Muscle of leg (tissue), 11 donors: ENCODE data around the gene PRDM16. TPM values are rescaled to one million over a fixed set of nuclear protein-coding genes. Genes with fewer than 3 reads are reported as not detected.
A peak's percentile ranks its signal among the peaks of the same experiment; 100 is the strongest.

ENCODE experiments used
- DNase-seq: peaks from one replicate; pipeline ENCODE4 v3.0.0; 2013
- H3K27ac ChIP-seq: one replicate; pipeline ENCODE4 v1.5.1; 2013; ENCODE audit warnings: mild to moderate bottlenecking, low read length, control low read depth
- H3K27me3 ChIP-seq: one replicate; pipeline ENCODE4 v1.6.1; 2013; ENCODE audit warnings: low read length; ENCODE audit not compliant: control insufficient read depth, insufficient read depth
- H3K36me3 ChIP-seq: one replicate; pipeline ENCODE4 v1.6.1; 2013; ENCODE audit warnings: low read length; ENCODE audit not compliant: control insufficient read depth, insufficient read depth
- H3K4me1 ChIP-seq: one replicate; pipeline ENCODE4 v1.6.1; 2013; ENCODE audit warnings: low read length; ENCODE audit not compliant: control insufficient read depth, insufficient read depth
- H3K4me3 ChIP-seq: one replicate; pipeline ENCODE4 v1.5.1; 2013; ENCODE audit warnings: low read length, control low read depth
- H3K9me3 ChIP-seq: replicated peaks from 2 replicates; pipeline ENCODE4 v1.6.1; 2013; ENCODE audit warnings: low read depth, low read length; ENCODE audit not compliant: control insufficient read depth
- WGBS: methylation state at CpG from one replicate; pipeline ENCODE4 v1.1.5; 2013; ENCODE audit warnings: missing lambda C conversion rate; ENCODE audit not compliant: insufficient coverage; 5-methylcytosine and 5-hydroxymethylcytosine counted together
- polyA plus RNA-seq, 8 donors: library from polyadenylated mRNA; unstranded; fragments of 120-200 nt; gene quantifications; one replicate each; pipeline versions ENCODE4 v1.2.1 to v1.2.3, GENCODE V29; 2013; ENCODE audit warnings: inconsistent platforms in 1 of 8, low replicate concordance in 1 of 8; ENCODE audit not compliant: insufficient read length in 8 of 8, insufficient read depth in 1 of 8
- total RNA-seq: library from RNA; stranded (reverse); fragments of 120-200 nt; gene quantifications from one replicate; pipeline ENCODE4 v1.2.4, GENCODE V29; 2013

Gene PRDM16
- total and polyA plus RNA-seq, 9 donors, result 0.43 to 1.9 (median 0.95) TPM

GRCh38 chr1:3032371-3033039 lies 36.5 kb upstream of the PRDM16 start:
- Histone ChIP-seq H3K27me3 (peaks cover 31% of the 10 kb centered on the region), H3K4me3 (no peak overlapping the region), H3K9me3 (no peaks in the 10 kb centered on the region), H3K27ac (no peak overlapping the region), H3K36me3 (no peaks in the 10 kb centered on the region), H3K4me1 (peaks cover 30% of the 10 kb centered on the region)
- 63% methylated on average over 15 of the region's 21 CpGs for WGBS
- DNase-seq, result no peak

GRCh38 chr1:3033040-3033789 lies 35.8 kb upstream of the PRDM16 start:
- no peaks in the 10 kb centered on the region for H3K36me3 ChIP-seq
- H3K27ac ChIP-seq, result no peak overlapping the region
- H3K4me3 ChIP-seq, result no peak overlapping the region
- peaks cover 34% of the 10 kb centered on the region for H3K4me1 ChIP-seq
- H3K9me3 ChIP-seq, result no peaks in the 10 kb centered on the region
- WGBS, result 70% methylated on average over 11 of the region's 25 CpGs
- no peak for DNase-seq
- H3K27me3 ChIP-seq, result peaks cover 25% of the 10 kb centered on the region

GRCh38 chr1:3033790-3034090 lies 35.3 kb upstream of the PRDM16 start:
- H3K27ac ChIP-seq, result no peak overlapping the region
- peaks cover 38% of the 10 kb centered on the region for H3K4me1 ChIP-seq
- H3K4me3 ChIP-seq, result no peak overlapping the region
- WGBS, result 83% methylated on average over 1 of the region's 4 CpGs
- peaks cover 21% of the 10 kb centered on the region for H3K27me3 ChIP-seq
- no peak for DNase-seq
- H3K9me3 ChIP-seq, result no peaks in the 10 kb centered on the region
- H3K36me3 ChIP-seq, result no peaks in the 10 kb centered on the region

GRCh38 chr1:3034162-3034561 lies 34.8 kb upstream of the PRDM16 start:
- H3K4me3 ChIP-seq, result no peak overlapping the region
- no peak overlapping the region for H3K27ac ChIP-seq
- 76% methylated on average over 6 of the region's 7 CpGs for WGBS
- no peak for DNase-seq
- peaks cover 19% of the 10 kb centered on the region for H3K27me3 ChIP-seq
- H3K4me1 ChIP-seq, result peaks cover 43% of the 10 kb centered on the region
- H3K36me3 ChIP-seq, result no peaks in the 10 kb centered on the region
- H3K9me3 ChIP-seq, result no peaks in the 10 kb centered on the region

GRCh38 chr1:3034728-3035562 lies 34.1 kb upstream of the PRDM16 start:
- Histone ChIP-seq H3K9me3 (no peaks in the 10 kb centered on the region), H3K36me3 (no peaks in the 10 kb centered on the region), H3K4me3 (no peak overlapping the region), H3K4me1 (peaks cover 43% of the 10 kb centered on the region), H3K27me3 (peaks cover 12% of the 10 kb centered on the region), H3K27ac (no peak overlapping the region)
- 78% methylated on average over 11 of the region's 14 CpGs for WGBS
- no peak for DNase-seq

GRCh38 chr1:3035563-3036446 lies 33.2 kb upstream of the PRDM16 start:
- no peak overlapping the region for H3K4me3 ChIP-seq
- peak; percentile 68 for DNase-seq
- 51% methylated on average over 11 of the region's 19 CpGs for WGBS
- peaks cover 8% of the 10 kb centered on the region for H3K27me3 ChIP-seq
- H3K27ac ChIP-seq, result no peak overlapping the region
- H3K9me3 ChIP-seq, result no peaks in the 10 kb centered on the region
- H3K36me3 ChIP-seq, result no peaks in the 10 kb centered on the region
- peaks cover 43% of the 10 kb centered on the region for H3K4me1 ChIP-seq

GRCh38 chr1:3036447-3037280 lies 32.3 kb upstream of the PRDM16 start:
- Histone ChIP-seq H3K4me1 (peaks cover 43% of the 10 kb centered on the region), H3K9me3 (no peaks in the 10 kb centered on the region), H3K4me3 (no peak overlapping the region), H3K27me3 (peaks cover 4% of the 10 kb centered on the region), H3K36me3 (no peaks in the 10 kb centered on the region), H3K27ac (no peak overlapping the region)
- no peak for DNase-seq
- 52% methylated on average over 12 of the region's 22 CpGs for WGBS

- Histone ChIP-seq H3K27ac (no peak overlapping the region), H3K4me3 (no peak overlapping the region), H3K27me3 (peaks cover 4% of the 10 kb centered on the region), H3K36me3 (no peaks in the 10 kb centered on the region), H3K9me3 (no peaks in the 10 kb centered on the region), H3K4me1 (peaks cover 37% of the 10 kb centered on the region)
- 79% methylated on average over 25 of the region's 32 CpGs for WGBS
- no peak for DNase-seq
Measured at GRCh38 chr1:3037281-3038040, 31.5 kb upstream of the PRDM16 start.
